Measurements from ENCODE around the gene GOLGA2. TPM values are rescaled to one million over a fixed set of nuclear protein-coding genes. Genes with fewer than 3 reads are reported as not detected.

The GOLGA2 gene
- total and polyA plus RNA-seq, 2 of the 13 experiments (the other 11 are each of a cell fraction or from before 2014, with no cell fraction given): 45.3 to 45.8 TPM

DNA sequence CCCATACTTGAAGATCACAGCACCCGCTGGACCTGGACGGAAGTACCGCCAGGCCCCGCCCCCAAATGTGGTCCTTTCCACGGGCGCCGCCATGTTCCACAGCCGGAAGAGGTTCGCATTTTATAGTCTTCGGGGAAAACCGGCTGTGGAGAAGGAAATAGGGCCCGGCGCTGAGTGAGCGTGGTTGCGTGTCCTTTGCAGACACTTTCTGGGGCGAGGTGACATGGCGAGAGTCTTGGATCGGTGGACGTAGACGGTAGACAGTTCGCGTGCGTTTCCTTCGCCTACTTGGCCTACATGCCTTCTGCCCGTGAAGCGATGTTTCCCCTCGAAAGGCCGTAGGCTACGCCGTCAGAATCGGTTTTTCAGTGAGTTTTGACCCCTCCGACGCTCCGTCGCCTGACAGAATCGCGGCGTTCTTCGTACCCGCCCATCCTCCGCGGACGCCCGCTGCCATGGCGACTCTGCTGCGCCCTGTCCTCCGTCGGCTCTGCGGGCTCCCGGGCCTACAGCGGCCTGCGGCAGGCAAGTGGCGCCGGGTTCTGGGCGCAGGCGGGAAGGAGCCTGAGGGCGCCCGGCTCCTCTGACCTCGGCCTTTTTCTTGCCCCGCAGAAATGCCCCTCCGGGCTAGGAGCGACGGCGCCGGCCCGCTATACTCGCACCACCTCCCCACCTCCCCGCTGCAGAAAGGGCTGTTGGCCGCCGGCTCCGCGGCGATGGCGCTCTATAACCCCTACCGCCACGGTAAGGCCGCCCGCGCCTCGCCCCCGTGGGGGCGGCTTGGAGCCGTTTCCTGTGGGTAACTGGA is 46.8 kb upstream of the GOLGA2 start, which contains the start of the genes COQ4 and TRUB2 (continued):
- no peak for TF ChIP-seq AGO1 (IDR thresholded peaks at IDR 0.05; ENCODE audit: low read depth, low read length, poor library complexity, severe bottlenecking)
- no peak; the same call in 1 of the 2 replicates for TF ChIP-seq ZIK1 (CRISPR knock-in tag; IDR thresholded peaks at IDR 0.05; ENCODE audit: borderline replicate concordance, low read depth)
- peak; percentile 84; the same call in 1 of the 2 replicates for TF ChIP-seq CREBL2 (CRISPR knock-in tag; IDR thresholded peaks at IDR 0.05; ENCODE audit: borderline replicate concordance)
- peak; percentile 93 for TF ChIP-seq ZNF414 (CRISPR knock-in tag; IDR thresholded peaks at IDR 0.05)
- TF ChIP-seq ZNF549 (CRISPR knock-in tag; IDR thresholded peaks at IDR 0.05): no peak
- no peak for TF ChIP-seq NFIC (IDR thresholded peaks at IDR 0.05; ENCODE audit: low read length)
- no peak for TF ChIP-seq ATAD3A (CRISPR knock-in tag; IDR thresholded peaks at IDR 0.05)
- TF ChIP-seq ZNF614 (CRISPR knock-in tag; IDR thresholded peaks at IDR 0.05; ENCODE audit: borderline replicate concordance): no peak
- TF ChIP-seq ZNF292 (CRISPR knock-in tag; IDR thresholded peaks at IDR 0.05; ENCODE audit: borderline replicate concordance, low read depth): no peak
- TF ChIP-seq, protein P1, sequence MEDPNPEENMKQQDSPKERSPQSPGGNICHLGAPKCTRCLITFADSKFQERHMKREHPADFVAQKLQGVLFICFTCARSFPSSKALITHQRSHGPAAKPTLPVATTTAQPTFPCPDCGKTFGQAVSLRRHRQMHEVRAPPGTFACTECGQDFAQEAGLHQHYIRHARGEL (CRISPR knock-in tag; IDR thresholded peaks at IDR 0.05): no peak
- TF ChIP-seq, protein P2, sequence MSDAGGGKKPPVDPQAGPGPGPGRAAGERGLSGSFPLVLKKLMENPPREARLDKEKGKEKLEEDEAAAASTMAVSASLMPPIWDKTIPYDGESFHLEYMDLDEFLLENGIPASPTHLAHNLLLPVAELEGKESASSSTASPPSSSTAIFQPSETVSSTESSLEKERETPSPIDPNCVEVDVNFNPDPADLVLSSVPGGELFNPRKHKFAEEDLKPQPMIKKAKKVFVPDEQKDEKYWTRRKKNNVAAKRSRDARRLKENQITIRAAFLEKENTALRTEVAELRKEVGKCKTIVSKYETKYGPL (CRISPR knock-in tag; IDR thresholded peaks at IDR 0.05): no peak
- no peak; the same call in 1 of the 2 replicates for TF ChIP-seq FOXO1 (CRISPR knock-in tag; IDR thresholded peaks at IDR 0.05)
- peak; percentile 64; the same call in 1 of the 2 replicates for TF ChIP-seq ZNF264 (CRISPR knock-in tag; IDR thresholded peaks at IDR 0.05)
- TF ChIP-seq HOXA3 (CRISPR knock-in tag; IDR thresholded peaks at IDR 0.05): peak; percentile 97
- TF ChIP-seq TAF1 (CRISPR knock-in tag; IDR thresholded peaks at IDR 0.05): peak; percentile 77
- peak; percentile 99 for TF ChIP-seq KAT8 (CRISPR knock-in tag; IDR thresholded peaks at IDR 0.05)
- TF ChIP-seq REXO4 (CRISPR knock-in tag; IDR thresholded peaks at IDR 0.05; ENCODE audit: borderline replicate concordance): no peak
- no peak for TF ChIP-seq MZF1 (CRISPR knock-in tag; IDR thresholded peaks at IDR 0.05; ENCODE audit: borderline replicate concordance)
- peak; percentile 48; the same call in 1 of the 2 replicates for TF ChIP-seq MEIS1 (CRISPR knock-in tag; IDR thresholded peaks at IDR 0.05; ENCODE audit: borderline replicate concordance)
- no peak for TF ChIP-seq NPAS2 (CRISPR knock-in tag; IDR thresholded peaks at IDR 0.05; ENCODE audit: borderline replicate concordance)
- peak; percentile 96 for TF ChIP-seq DMAP1 (CRISPR knock-in tag; IDR thresholded peaks at IDR 0.05)
- TF ChIP-seq ZNF790 (CRISPR knock-in tag; IDR thresholded peaks at IDR 0.05; ENCODE audit: borderline replicate concordance): no peak
- TF ChIP-seq, protein P3, sequence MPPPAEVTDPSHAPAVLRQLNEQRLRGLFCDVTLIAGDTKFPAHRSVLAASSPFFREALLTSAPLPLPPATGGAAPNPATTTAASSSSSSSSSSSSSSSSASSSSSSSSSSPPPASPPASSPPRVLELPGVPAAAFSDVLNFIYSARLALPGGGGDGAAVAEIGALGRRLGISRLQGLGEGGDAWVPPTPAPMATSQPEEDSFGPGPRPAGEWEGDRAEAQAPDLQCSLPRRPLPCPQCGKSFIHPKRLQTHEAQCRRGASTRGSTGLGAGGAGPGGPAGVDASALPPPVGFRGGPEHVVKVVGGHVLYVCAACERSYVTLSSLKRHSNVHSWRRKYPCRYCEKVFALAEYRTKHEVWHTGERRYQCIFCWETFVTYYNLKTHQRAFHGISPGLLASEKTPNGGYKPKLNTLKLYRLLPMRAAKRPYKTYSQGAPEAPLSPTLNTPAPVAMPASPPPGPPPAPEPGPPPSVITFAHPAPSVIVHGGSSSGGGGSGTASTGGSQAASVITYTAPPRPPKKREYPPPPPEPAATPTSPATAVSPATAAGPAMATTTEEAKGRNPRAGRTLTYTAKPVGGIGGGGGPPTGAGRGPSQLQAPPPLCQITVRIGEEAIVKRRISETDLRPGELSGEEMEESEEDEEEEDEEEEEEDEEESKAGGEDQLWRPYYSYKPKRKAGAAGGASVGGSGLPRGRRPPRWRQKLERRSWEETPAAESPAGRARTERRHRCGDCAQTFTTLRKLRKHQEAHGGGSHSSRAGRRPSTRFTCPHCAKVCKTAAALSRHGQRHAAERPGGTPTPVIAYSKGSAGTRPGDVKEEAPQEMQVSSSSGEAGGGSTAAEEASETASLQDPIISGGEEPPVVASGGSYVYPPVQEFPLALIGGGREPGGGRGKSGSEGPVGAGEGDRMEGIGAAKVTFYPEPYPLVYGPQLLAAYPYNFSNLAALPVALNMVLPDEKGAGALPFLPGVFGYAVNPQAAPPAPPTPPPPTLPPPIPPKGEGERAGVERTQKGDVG (CRISPR knock-in tag; IDR thresholded peaks at IDR 0.05; ENCODE audit: borderline replicate concordance): no peak; the same call in 1 of the 2 replicates
- peak; percentile 82; the same call in 1 of the 2 replicates for TF ChIP-seq CAMTA2 (CRISPR knock-in tag; IDR thresholded peaks at IDR 0.05; ENCODE audit: borderline replicate concordance)
- TF ChIP-seq ZNF230 (CRISPR knock-in tag; IDR thresholded peaks at IDR 0.05): 0 out of 2 replicates have a peak, but pooled peaks have one; percentile 92

All from HepG2 (cell line).